BE2C (cell line): ENCODE results near the gene CDKN2B-AS1.

Experiments used
- DNase-seq: peaks from one replicate; pipeline ENCODE4 v3.0.0-alpha.2; 2020
- H3K27me3 ChIP-seq: fragments of 250-450 bp; sonication (Bioruptor Pico); 2 replicates; pipeline ENCODE4 v1.5.1; 2020; ENCODE audit warnings: mild to moderate bottlenecking
- H3K36me3 ChIP-seq: fragments of 250-450 bp; sonication (Bioruptor Pico); 2 replicates; pipeline ENCODE4 v1.5.1; 2020; ENCODE audit warnings: mild to moderate bottlenecking
- H3K4me1 ChIP-seq: fragments of 250-450 bp; sonication (Bioruptor Pico); 2 replicates; pipeline ENCODE4 v1.5.1; 2020
- H3K4me3 ChIP-seq: 2 replicates; pipeline ENCODE4 v1.5.1; 2011; ENCODE audit warnings: low read depth, low read length
- H3K9me3 ChIP-seq: fragments of 250-450 bp; sonication (Bioruptor Pico); 2 replicates; pipeline ENCODE4 v1.5.1; 2020
- TF ChIP-seq, protein P1 (sequence below): IDR thresholded peaks from 2 replicates; pipeline ENCODE4 v1.5.1; 2012; ENCODE audit warnings: mild to moderate bottlenecking, low read depth, low read length

The CDKN2B-AS1 gene

DNA sequence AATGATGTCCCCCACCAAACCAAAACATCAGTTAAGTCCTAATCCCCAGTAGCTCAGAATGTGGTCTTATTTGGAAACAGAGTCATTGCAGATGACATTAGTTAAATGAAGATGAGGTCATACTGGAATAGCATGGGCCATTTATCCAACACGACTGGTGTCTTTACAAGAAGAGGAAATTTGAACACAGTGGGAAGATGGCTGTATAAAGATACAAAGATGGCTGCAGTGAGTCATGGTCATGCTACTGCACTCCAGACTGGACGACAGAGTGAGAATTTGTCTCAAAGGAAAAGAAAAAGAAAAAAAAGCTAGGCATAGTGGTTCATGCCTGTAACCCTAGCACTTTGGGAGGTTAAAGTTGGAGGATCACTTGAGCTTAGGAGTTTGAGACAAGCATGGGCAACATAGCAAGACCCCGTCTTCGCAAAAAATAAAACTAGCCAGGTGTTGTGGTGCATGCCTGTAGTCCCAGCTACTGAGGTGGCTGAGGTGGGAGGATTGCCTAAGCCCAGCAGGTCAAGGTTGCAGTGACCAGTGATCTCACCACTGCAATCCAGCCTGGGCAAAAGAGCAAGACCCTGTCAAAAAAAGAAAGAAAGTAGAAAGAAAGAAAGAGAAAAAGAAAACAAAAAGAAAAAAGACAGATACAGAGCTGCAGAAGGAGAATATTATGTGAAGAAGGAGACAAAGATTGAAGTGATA, 144.5 kb downstream of the CDKN2B-AS1 start:
- Histone ChIP-seq H3K4me3 (no peak overlapping the region), H3K9me3 (no peaks in the 10 kb centered on the region), H3K36me3 (no peaks in the 10 kb centered on the region), H3K27me3 (no peaks in the 10 kb centered on the region; the same call in 1 of the 2 replicates), H3K4me1 (no peaks in the 10 kb centered on the region)
- DNase-seq: no peak
- TF ChIP-seq, protein P1, sequence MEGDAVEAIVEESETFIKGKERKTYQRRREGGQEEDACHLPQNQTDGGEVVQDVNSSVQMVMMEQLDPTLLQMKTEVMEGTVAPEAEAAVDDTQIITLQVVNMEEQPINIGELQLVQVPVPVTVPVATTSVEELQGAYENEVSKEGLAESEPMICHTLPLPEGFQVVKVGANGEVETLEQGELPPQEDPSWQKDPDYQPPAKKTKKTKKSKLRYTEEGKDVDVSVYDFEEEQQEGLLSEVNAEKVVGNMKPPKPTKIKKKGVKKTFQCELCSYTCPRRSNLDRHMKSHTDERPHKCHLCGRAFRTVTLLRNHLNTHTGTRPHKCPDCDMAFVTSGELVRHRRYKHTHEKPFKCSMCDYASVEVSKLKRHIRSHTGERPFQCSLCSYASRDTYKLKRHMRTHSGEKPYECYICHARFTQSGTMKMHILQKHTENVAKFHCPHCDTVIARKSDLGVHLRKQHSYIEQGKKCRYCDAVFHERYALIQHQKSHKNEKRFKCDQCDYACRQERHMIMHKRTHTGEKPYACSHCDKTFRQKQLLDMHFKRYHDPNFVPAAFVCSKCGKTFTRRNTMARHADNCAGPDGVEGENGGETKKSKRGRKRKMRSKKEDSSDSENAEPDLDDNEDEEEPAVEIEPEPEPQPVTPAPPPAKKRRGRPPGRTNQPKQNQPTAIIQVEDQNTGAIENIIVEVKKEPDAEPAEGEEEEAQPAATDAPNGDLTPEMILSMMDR: no peak

DNA sequence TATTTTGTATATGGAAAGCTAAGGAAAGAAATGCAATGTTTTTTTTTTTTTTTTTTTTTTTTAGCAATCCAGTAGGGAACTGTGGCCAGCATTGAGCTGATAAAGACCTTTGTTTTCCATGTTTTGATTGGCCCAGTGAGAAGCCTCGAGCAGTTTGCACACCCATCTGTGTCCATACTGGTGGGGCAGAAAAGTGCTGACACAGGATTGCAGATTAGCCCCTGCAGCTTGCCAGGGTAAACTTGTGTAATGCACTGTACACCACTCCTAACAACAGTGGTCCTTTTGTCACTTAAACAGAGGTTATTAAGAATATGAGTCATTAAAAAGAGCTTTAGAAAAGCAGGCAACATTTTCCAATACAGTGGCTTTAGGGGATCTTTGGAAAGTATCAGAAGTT, 147.3 kb downstream of the CDKN2B-AS1 start:
- TF ChIP-seq, protein P1: no peak
- no peak overlapping the region for H3K4me3 ChIP-seq
- no peaks in the 10 kb centered on the region for H3K4me1 ChIP-seq
- no peaks in the 10 kb centered on the region; the same call in 1 of the 2 replicates for H3K27me3 ChIP-seq
- no peaks in the 10 kb centered on the region for H3K36me3 ChIP-seq
- no peaks in the 10 kb centered on the region for H3K9me3 ChIP-seq
- no peak for DNase-seq

DNA sequence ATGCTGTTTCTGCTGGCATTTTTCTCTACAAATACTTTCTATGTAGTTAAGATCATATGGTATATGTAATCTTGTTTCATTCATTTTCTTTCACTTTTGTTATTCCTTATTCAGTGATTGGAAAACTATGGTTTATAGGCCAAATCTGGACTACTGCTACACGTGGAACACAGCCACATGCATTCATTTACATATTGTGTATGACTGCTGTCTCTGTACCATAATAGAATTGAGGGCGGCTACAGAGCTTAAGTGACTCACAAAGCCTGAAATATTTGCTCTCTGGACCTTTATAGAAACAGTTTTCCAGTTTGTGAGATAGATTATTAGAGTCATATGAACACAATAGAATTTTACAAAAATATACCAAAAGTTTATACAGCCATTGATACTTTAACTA, 148.1 kb downstream of the CDKN2B-AS1 start:
- DNase-seq: no peak
- no peaks in the 10 kb centered on the region for H3K9me3 ChIP-seq
- H3K27me3 ChIP-seq: no peaks in the 10 kb centered on the region; the same call in 1 of the 2 replicates
- no peaks in the 10 kb centered on the region for H3K36me3 ChIP-seq
- no peaks in the 10 kb centered on the region for H3K4me1 ChIP-seq
- TF ChIP-seq, protein P1: no peak
- no peak overlapping the region for H3K4me3 ChIP-seq

DNA sequence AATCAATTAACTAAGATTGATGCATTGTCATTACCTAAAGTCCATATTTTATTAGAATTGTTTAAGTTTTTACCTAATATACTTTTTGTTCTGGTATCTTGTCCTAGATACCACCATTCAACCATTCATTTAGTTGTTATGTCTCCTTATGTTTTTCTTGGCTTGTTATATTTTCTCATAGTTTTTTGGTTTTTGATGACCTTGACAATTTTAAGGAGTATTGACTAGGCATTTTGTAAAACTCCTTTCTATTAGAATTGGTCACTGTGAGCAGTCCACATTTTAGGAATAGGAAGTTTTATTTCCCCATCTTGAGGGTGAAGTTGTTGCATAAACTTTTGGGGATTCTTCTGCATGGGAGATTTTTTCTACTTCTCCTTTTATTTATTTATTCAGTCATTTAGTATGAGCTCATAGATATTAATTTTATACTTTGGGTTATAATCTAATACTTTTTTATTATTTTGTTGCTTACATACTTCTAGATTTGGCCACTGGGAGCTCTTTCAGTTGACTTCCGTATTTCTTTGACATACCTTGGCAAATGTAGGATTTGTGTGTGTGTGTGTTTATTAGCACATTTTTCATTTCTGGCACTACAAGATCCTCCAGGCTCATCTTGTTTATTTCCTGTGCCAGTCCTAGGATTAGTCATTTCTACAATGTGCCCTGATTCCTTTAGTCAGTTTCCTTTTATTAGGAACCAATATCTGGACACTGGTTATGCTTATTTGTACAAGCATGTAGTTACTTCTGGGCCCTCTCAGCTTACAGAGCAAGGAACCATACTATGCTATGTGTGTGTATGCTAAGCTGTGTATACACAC, 149.4 kb downstream of the CDKN2B-AS1 start:
- TF ChIP-seq, protein P1: no peak
- no peaks in the 10 kb centered on the region for H3K36me3 ChIP-seq
- H3K4me3 ChIP-seq: no peak overlapping the region
- H3K9me3 ChIP-seq: no peaks in the 10 kb centered on the region
- no peak for DNase-seq
- H3K27me3 ChIP-seq: no peaks in the 10 kb centered on the region; the same call in 1 of the 2 replicates
- no peaks in the 10 kb centered on the region for H3K4me1 ChIP-seq

DNA sequence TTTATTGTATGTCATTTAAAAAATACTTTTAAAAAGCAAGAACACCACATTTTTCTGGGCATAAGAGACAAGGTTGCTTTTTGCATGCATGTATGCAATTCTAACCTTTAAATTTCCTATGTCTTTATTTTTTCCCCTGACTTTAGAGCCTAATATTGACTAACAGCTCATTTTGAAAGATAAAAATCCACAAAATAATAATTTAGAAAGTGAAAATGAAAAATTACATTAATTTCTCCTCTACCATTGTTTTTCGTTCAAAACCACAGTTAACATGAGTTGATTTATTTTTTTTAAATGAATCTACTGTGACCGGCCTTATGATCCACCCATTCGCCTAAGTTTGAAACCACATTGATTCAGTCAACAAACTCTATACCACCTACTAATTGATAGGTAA, 152.0 kb downstream of the CDKN2B-AS1 start:
- Histone ChIP-seq H3K4me3 (no peak overlapping the region), H3K36me3 (no peaks in the 10 kb centered on the region), H3K27me3 (no peaks in the 10 kb centered on the region), H3K9me3 (no peaks in the 10 kb centered on the region), H3K4me1 (no peaks in the 10 kb centered on the region)
- DNase-seq: no peak
- TF ChIP-seq, protein P1: no peak
